CD4-positive, alpha-beta T cell treated with Interleukin-12 subunit alpha and Interleukin-12 subunit beta, for 1 hour (primary cell): Measurements from ENCODE around the gene MANF.
A peak's percentile ranks its signal among the peaks of the same experiment; 100 is the strongest.
"Not testable (repeated sequence)": the region's sequence is repeated elsewhere in the genome, so short reads cannot be mapped to it uniquely, and the experiment has no call there.

Experiments
- DNase-seq: peaks from one replicate; pipeline ENCODE4 v3.0.0-alpha.2; 2020

The MANF gene

DNA sequence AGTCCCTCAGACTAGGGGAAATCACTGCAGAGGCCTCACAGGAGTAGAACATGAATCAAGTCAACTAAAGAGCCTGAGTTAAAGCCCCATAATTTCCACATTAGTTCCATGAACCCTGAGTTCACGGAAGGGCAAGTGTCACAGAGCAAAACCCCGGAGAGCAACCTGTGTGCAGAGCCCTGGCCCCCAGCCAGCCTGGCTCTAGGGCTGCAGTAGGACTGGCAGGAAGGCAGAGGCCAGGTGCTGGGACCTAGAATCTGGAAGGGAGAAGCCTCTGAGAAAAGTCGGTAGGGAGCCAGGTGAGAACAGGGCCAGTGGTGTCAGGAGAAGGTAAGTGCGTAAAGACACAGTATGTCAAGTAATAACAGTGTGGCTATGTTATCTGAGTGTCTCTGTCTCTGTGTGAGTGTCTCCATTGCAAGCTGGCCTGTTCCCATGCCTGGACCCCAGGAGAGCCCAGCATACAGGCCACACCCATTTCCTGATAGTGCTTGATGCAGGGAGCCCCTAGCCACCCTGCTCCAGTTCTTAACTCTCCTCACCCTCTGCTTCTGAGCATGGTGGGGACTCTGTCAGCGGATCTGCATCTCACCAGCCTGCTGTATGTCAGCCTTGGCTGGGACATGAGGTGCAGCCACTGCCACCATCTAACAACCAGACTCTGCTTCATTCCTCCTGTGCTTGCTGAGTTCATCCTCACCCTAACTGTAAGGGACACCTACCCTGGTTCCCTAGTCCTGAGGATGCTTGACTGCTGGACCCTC is 11.3 kb upstream of the MANF start:
- DNase-seq: no peak

DNA sequence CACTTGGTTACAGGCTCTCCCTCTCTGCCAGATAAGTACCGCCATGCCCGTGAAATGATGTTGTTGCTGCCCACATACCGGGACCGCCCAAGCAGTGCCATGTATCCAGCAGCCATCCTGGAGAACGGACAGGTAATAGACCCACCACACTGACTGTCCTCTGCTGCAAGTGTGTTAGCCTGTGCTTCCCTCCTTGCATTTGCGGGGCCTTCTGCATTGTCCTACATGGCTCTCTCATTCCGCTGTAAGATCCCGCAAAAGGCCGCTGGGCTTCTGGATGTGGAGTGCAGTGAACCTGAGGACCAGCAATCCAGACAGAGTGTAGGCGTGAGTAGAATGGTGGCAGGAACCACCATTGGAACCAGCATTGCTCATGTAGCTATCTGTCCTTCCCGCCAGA is 10.6 kb upstream of the MANF start:
- no peak for DNase-seq

DNA sequence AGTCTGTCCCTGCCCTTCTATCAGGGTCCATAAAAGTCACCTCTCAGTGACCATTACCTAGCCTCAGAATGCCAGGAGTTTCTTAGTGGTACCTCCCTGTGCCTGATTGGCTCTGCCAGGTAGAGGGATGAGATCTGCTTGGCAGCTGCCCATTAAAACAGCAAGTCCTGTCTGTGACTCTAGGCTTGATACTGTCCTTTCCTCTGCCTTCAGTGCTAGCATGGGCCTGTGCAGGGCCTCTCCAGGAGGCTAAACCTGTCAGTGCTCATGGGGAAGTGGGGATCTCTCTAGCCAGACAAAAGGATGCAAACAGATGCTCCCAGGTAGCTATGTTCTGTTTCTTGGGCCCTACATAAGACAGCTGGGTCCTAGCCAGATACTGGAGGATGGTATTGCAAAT is 10.0 kb upstream of the MANF start:
- DNase-seq: no peak

DNA sequence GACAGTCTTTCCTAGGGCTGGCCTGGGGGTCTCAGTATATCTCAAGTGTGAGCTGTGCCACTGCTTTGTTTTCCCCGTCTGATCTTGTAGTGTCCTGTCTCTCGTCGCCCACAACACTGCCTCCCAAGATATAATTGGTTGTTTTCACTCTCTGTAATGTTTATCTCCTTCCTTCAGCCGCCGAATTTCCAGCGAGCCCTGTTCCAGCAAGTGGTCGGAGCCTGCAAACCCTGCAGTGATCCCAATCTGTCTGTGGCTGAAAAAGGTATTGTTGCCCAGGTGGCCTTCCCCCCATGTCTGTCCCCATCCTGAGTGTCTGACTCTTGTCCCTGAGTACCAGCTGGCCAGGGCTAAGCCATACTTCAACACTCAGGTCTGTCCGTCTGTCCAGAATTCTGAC is 9.5 kb upstream of the MANF start:
- no peak for DNase-seq

DNA sequence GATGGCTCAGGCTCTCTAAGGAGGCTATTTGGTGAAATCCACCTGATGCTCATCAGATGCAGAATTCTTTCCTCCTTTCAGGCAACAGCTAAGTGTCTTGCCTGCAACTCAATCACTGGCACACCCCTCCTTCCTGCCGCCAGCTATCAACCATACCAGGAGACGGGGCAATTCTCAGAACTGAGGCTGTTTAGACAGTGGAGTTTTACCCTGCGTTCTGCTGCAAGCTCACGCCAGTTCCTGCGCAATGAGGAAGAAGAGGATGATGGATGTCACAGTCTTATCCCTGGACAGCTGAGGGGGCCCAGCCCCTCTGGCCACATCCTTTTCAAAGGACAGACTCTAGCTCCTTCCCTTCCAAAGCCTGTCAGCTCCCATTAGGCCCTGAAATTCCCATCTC is 7.0 kb upstream of the MANF start:
- DNase-seq: no peak

DNA sequence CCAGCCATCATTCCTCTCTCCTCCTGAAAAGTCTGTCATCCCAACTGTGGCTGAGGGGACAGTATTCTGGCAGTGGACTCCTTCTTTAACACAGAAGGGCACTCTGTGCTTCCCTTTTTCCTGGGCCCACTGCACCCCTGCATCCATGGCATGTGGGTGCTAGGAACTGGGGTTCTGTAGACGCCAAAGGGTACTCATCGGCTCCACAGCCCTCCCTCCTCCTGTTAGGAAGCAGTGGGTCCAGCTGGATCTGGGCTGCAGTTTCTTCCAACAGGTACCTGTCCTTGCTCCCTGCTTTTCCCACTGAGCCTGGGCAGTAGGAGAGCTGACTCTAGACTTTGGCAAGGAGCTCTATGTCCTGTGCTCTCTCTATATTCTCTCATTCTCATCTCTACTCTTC is 6.4 kb upstream of the MANF start:
- no peak for DNase-seq

DNA sequence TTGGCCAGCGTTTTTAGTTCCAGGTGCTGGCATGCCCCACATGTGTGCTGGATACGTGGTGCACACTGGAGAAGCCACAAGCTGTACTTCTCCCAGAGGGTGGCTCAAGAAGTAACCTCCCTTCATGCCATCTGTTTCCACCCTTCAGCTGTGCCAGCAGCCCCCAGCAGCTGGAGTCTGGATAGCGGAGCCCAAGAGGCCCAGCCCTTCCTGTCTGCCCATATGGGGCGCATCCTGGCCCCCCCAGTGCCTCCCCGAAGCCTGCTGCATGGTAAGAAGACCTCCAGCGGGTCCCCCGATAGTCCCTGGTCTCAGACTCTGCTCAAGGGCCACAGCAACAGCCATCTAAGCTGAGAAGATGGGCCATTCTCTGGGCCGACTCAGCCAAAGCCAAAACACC is 5.8 kb upstream of the MANF start:
- DNase-seq: no peak

DNA sequence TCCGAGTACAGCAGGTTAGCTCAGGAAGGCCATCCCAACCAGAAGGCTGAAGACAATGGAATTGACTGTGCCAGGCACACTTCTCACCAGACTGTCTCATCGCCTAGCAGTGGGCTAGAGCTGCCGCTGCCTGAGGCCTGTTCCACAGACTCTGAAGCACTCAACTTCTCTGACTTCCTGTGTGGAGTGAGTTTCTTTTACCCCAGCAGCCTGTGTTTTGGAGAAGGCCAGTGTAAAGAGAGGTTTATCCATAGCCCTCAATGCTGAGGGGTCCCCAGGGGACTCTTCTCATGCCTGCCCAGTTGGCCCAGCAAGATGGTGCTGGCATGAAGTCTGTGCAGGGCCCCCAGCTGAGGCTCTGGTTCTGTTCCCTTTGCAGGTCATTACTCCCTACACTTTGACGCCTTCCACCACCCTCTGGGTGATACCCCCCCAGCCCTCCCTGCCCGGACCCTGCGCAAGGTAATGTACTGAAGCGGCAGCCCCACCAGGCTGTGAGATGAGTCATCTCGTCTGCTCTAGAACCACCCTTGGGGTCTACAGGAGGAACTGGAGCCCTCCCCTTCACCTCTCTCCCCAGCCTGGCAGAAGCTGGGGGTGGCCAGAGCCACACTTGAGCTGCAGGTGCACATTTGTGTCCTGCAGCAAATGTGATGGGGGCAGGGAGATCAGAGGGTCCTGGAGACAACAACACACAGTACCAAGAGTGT is 5.2 kb upstream of the MANF start:
- DNase-seq: no peak

DNA sequence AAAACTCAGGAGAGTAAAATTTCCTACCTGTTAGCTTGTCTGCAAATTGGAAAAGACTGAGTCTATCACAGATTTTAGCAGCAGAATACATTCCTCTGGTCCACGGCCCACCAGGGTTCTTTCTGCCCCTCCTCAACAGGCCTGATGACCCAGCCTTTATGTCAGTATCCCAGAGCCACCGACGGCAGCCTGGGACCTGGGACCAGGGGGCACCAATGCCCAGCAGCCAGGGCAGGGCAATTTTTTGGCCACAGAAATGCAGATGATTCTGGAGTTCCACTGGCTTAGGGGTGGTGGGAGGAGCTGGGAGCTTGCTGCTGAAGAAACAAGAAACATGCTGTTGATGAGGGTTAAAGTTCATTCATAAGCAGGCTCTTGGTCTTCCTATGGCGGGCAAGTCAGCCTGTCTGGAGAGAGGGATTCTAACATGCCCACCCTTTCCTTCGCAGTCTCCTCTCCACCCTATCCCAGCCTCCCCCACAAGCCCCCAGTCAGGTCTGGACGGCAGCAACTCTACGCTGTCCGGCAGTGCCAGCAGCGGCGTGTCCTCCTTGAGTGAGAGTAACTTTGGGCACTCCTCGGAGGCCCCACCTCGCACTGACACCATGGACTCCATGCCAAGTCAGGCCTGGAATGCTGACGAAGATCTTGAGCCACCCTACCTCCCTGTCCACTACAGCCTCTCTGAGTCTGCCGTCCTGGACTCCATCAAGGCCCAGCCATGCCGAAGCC is 4.3 kb upstream of the MANF start:
- no peak for DNase-seq

DNA sequence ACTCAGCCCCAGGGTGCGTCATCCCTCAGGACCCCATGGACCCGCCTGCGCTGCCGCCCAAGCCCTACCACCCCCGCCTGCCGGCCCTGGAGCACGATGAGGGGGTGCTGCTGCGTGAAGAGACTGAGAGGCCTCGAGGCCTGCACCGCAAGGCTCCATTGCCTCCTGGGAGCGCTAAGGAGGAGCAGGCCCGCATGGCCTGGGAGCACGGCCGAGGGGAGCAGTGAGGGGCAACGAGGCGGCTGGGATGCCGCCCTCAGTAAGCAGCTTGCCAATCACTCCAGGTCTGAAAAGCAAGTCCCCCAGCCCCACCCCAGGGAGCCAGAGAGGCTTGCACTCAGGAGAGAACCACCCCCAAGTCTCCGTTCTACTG is 3.8 kb upstream of the MANF start:
- no peak for DNase-seq

DNA sequence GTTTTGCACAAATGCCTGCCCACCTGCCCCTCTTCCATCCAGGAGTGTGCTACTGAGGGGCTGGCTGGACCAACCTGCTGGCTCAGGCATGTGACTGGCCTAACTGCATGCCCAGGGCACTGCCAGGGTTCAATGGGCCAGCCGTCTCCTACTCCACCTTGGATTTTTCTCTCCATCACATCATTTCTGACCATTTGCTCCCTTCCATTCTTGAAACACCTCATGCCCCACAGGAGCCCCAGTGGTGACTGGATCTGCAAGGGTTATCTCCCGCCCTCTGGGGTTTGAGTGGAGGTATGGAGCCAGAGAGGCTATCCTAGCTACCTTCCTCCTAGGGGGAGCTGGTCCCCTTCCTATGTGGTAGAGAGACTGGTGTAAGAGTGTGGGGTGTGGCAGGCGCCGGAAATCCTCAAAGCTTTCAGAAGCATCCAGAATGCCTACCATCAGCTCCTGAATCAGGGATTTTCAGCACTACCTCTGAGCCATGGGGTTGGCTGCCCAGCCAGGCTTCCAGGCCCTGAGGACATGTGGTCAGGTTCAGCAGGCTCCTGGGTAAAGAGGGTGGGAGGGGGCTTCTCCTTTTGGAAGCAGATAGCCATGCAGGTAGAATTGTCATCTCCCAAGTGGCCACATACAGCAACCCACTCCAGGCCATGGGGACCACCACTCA is 2.9 kb upstream of the MANF start:
- no peak for DNase-seq

DNA sequence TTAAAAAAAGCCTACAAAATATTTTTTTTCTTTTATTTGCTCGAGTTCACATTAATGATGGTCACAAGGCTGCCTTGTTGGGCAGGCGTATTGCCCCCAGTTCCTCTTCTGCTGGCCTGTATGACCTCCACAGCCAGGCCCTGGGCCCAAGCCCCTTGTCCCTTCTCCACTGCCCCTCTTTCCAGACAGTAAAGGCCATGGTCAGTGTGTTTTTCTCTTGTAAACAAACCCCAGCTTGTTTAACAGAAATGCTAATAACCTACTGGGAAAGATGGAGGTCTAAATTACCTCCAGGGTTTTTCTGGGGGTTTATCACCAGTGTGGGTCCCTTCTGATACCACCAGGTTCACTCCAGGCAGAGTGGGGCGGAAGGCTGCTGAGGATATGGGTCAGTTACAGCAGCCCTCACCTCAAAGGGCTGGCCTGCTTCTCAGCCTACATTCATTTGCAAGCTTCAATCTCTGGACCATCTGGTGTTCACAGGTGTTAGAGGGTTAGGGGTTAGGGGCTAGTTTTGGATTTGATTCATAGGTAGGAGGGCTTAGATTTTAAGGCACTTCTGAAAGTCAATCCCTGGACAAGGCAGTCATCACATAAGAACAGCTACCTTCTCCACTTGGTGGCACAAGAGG is 2.0 kb upstream of the MANF start:
- no peak for DNase-seq

DNA sequence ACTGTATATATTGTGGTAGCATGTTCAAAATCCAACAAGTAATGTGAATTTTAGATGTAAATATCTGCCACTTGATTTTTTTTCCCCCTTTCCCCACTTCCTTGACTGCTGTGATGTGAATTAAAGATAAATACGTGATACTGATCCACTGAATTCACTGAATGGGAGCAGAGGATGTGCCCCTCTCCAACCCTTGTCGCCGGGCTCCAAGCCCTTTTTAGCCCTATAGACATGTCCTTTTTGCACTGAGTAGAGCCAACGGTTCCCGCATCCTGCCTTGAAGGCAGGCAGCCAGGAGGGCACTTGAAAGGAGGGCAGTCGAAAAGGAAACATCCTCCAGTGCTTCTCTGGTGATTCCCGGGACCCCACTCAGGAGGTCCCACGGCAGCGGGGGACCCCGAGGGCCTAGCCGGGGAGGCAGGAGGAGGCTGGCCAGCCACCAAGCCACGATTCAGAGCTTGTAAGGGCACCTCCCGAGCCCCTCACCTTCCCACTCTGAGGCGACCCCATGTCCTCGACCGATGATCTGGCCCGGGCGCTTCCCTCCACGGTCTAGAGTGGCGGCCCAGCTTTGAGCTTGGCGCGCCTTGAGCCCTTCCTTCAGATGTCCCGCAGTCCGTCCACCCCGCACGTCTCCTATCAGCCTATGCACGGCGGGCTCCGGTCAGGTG is 901 bp upstream of the MANF start:
- DNase-seq: no peak

DNA sequence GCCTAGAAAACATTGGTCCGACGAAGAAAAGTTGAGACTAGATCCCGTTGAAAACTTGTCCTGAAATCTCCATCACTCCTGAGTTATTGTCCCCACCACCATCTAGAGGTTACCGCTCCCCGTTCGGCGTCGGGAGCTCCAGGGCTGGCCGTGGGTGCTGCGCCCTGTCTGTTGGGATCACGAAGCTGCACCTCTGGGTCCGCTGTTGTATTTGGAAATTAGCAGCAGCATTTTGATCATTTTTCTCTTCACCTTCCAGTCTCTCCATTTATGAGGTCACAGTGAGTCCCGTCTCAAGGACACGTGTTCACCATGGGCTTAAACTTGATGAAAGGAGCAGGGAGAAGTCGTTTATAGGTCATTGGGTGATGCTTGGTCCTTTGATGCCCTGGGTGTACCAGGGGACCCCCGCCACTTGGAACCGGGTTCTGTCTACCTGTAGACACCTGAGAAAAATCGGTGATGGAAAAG is 565 bp downstream of the MANF start:
- no peak for DNase-seq

DNA sequence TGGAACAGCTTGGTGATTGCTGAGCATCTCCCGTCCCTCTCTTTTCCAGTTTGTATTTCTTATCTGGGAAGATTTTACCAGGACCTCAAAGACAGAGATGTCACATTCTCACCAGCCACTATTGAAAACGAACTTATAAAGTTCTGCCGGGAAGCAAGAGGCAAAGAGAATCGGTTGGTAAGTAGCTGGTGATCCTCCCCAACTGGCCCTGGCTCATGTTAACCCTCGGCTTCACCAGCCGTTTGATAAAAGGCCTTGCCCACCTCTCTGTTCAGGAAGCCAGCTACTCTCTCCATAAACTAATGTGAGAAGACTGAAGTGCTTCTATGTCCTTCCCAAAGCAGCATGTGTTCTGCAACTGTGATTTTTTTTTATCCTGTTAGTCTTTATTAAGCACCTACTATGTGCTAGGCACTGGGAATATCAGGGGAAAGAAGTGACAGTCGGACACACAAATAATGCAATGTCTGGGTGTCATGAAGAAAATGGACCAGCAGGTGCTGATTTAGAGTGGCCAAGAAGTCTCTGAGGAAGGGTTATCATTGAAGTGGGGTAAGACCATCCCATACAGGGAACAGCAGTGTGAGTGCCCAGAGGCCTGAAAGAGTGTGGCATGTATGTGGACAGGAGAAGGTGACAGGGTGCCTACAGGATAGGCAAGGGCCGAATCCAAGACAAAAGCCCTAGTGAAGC is 1.2 kb downstream of the MANF start:
- no peak for DNase-seq

DNA sequence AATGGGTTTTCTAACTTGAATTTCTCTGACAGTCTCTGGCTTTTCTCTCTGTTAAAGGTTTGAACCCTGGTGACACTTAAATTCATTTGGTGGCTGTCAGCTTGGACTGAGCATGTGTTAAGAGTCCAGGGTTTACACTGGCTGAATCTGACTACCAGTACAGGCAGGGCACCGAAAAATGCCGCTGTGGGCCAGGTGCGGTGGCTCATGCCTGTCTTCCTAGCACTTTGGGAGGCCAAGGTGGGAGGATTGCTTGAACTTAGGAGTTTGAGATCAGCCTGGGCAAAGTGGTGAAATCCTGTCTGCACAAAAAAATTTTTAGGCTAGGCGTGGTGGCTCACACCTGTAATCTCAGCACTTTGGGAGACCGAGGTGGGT is 1.8 kb downstream of the MANF start:
- no peak for DNase-seq

DNA sequence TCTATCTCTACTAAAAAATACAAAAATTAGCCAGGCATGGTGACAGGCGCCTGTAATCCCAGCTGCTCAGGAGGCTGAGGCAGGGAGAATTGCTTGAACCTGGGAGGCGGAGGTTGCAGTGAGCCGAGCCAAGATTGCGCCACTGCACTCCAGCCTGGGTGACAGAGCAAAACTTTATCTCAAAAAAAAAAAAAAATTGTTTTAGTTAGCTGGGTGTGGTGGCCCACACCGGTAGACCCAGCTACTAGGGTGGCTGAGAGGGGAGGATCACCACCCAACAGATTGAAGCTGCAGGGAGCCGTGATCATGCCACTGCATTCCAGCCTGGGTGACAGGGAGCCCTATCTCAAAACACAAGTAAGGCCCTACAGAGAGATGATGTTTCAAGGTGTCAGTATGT is 2.2 kb downstream of the MANF start:
- not testable (repeated sequence) for DNase-seq

DNA sequence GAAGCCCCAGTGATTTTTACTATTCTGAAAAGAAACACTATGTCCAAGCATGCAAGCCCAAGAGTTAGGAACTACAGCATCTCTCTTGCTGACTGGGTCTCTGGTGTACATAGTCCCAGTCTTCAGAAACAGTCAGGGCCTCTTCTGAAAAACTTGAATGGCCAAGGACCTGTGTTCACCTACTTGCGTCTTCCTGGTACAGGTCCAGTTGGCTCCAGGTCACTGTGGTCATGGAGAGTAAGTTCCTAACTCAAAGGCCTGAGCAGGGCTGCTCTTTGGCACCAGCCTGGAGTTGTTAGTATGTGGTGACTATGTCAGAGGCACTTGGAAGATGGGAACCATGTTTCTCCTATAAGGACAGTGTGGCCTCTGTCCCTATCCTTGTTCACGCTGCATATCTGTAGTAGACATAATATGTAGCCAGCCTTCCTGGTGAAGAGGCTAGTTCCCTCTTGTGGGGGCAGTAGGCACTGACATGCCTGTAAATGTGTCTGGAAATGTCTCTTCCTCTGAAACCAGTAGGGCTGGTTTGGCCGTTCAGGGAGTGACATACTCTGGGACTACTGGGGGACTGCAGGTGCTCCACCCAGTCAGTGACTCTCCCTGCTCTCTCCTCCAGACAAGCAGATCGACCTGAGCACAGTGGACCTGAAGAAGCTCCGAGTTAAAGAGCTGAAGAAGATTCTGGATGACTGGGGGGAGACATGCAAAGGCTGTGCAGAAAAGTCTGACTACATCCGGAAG is 3.4 kb downstream of the MANF start:
- DNase-seq: no peak

DNA sequence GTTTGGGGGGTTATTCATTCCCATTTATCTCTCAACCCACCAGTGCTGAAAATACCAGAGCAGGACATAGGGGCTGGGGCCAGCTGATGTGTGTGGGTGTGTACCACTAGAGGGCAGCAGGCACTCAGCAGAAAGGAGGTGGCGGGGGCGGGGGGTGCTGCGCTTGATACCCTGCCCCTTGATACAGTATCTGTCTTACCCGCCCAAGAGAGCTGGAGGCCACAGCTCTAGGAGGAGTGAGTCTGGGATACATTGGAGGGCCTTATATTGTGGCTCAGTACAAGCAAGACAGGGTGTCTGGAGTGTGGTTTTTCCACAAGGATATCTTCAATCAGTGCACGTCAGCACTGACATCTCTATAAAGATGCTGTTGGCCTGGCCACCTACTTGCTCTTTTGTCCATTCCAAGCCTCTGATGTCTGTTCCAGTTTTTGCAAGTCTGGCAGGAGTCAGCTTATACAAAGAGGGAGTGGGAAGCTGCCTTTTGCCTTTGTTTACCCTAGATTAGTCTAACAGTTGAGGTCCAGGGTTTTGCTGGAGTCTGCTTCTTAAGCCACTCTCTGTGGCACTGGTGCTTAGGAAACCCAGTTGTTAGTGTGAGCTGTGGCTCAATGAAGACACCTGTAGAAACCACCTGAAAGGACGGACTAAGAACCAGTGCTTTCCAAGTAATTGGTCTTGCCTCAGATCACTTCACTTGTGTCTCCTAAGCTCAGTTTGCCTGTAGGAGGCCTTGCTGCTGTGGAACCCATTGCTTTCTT is 4.5 kb downstream of the MANF start:
- peak; percentile 70 for DNase-seq
